NCI-H69 (cell line): ENCODE results near the gene SLC19A2.
A peak's percentile ranks its signal among the peaks of the same experiment; 100 is the strongest.
"Not testable (repeated sequence)": the region's sequence is repeated elsewhere in the genome, so short reads cannot be mapped to it uniquely, and the experiment has no call there.

Experiments
- DNase-seq: peaks from one replicate; lab custom pipeline; 2025; lab: John Stamatoyannopoulos, UW

Gene SLC19A2

DNA sequence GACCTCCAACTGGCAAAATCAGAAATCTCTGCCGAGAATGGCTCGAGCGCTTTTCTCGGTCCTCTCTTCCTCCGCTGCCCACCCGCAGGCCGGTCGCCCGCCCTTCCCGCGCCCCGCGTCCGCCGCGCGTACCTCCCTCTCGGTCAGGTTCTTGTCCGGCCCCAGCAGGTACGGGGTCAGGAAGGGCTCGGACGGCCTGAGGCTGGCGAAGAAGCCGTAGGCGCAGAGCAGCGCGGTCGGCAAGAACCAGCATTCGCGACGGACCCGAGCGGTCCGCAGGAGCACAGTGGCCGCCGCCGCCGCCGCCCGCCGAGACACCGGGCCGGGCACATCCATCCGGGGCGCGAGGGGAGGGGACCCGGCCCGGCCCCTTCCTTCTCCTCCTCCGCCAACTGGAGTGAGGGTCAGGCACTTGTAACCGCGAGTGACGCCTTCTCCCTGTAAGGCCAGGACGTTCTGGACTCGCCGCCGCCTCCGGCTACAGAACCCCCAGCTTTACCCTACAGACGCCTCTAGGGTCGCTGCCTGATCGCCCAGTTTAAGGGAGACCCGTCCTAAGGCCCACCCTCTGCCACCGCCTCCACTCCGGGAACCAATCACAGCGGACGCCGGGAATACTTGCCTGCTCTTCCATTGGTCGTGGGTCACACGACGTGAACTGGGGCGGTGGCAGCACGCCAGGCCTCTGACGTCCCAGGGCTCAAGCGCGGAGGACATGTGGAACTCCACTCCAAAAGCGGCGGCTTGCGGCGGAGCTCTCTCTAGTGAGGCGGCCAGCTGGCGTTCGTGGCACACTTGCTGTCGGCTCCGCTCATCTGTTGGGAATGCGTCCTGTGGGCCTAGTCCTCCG, at the start of gene SLC19A2:
SLC19A2 (minus strand) TSS at position 514 of the 850 bp plus-strand sequence; CDS start at position 336, 178 bp downstream.
- DNase-seq: peak; percentile 100

- no peak for DNase-seq
These were observed 48.9 kb upstream of the SLC19A2 start for GRCh38 chr1:169534653-169535052.

GRCh38 chr1:169533528-169534190, 47.9 kb upstream of the SLC19A2 start:
- not testable (repeated sequence) for DNase-seq

GRCh38 chr1:169530448-169530847, 44.7 kb upstream of the SLC19A2 start:
- DNase-seq: no peak

GRCh38 chr1:169529068-169529642, 43.4 kb upstream of the SLC19A2 start:
- DNase-seq: no peak

GRCh38 chr1:169528215-169529067, 42.7 kb upstream of the SLC19A2 start:
- DNase-seq: no peak

GRCh38 chr1:169527451-169528214, 41.9 kb upstream of the SLC19A2 start:
- DNase-seq: peak; percentile 50

GRCh38 chr1:169527001-169527400, 41.3 kb upstream of the SLC19A2 start:
- DNase-seq: no peak

DNA sequence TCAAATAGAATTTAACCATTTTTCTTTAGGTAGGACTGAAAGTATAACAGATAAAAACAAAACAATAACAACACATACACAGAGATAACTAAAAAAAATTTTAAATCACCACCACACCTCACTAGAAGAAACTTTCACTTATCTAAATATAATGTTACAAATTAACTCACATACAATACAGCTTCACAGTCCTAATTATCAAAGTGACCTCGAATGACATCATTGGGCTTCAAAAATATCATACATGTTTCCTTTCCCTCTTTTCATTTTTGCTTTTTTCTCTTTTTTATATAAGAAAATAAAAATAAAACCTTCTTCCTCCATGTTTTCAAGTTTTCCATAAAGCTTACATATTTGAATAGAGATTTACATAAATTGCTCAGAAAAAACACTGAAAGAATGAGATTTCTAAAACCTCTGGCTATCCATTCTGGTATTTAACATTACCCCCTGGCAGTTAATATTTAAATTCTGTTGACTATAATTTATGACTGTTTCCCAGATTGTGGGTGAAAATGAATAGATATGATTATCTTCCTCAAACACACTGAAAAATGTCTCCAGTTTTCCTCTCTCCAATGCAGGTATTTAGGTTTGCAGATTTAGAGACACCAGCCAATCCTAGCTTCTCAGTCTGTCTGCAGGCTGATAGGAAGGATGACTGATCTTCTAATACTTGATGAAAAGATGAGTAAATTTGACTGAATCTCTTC, 40.5 kb upstream of the SLC19A2 start:
- DNase-seq: no peak

DNA sequence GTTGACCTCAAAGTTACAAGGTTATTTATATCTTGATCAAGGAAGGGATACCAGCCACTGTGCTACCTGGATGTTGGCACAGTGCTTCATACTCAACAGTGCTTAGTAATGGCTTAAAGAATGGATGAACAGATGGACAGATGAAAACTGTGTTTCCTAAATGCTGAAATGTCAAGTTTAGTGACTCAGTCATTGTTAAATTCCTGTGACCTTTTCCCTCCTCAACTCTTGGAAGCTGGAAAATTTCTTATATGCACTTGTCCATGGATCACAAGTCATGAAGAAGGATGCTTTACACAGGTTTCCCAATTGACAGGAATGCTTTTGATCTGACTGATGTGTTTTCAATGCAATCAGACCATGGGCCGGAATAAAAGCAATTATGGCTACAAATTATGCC, 39.6 kb upstream of the SLC19A2 start:
- no peak for DNase-seq

DNA sequence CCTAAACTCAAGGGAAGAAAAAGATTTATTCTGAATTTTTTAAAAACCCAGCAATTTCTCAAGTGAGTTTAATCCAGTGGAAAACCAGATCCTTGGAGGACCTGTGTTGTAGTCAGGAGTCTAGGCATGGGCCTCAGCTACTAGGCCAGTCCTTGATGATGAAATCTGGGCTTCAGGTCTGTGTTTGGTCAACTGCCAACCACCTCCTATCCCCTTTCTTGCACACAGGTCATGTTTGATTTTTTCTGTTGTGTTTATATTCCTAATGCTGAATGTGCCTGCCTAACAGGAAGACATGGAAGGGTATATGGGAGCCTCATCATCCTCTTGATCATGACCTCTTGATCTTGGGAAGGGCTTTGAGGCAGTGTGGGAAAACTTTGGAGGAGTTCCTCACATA, 38.2 kb upstream of the SLC19A2 start:
- no peak for DNase-seq

DNA sequence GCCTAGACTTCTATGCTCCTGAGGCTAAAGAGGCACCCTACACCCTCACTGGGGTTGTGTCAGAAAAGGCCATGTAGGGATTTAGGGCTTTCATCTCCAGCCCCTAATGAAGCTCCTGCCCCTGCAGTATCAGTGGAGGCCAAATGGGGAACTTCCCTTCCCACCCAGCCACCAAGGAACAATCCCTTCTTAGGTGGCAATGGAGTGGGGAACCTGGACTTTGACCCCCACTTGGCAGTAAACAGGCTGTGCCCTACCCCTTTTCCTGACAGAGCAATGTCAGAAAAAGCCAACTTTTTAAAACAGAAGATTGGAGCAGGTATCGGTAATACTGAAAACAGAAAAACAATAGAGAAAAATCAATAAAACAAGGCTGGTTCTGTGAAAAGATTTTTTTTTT, 35.5 kb upstream of the SLC19A2 start:
- DNase-seq: no peak

GRCh38 chr1:169517558-169518186, 31.9 kb upstream of the SLC19A2 start:
- DNase-seq: no peak

- no peak for DNase-seq
These were observed 29.9 kb upstream of the SLC19A2 start for GRCh38 chr1:169515641-169516040.

DNA sequence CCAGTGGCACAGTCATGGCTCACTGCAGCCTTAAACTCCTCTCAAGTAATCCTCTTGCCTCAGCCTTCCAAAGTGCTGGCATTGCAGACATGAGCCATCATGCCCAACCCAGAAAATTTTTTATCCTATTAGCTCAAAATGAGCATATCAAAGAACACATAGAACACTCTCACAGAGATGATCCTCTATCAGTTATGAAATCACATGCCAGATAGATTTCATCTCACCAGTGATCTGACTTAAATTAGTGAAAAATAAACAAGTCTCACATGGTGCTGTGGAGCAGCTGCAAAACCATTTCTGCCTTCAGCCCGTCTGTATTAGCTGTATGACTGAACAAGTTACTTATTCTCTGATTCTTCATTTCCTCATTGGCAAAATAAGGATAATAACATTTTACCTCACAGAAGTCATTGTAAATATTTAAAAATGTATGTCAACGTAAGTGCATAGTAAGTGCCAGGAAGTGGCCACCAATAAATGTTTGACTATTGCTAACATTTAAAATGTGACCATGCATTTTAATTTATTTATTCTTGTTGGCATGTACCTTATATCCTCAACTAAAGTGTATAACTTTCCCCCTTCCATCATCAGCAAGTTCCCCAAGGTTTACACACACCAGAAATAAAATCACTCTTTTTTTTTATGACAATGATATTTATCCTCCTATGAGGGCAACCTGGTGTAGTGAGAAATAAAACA, 29.0 kb upstream of the SLC19A2 start:
- DNase-seq: peak; percentile 39

DNA sequence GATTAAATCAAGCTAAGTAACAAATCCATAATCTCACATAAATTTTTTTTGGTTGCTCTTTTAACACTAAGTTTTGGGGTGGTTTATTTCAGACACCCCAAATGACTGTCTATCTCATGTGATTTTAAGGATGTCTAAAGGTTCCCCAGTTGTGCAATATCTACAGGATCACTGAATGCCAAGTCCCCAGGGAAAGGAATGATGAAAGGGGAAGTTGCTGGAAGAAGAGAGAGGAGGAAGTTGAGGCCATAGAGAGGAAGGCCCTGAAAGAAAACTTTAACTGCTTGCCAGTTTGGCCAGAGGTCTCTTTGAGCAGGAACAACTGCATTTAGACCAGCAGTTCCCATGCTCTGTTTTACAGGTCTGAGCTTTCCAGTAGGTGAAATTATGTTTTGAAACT, 27.5 kb upstream of the SLC19A2 start:
- peak; percentile 31 for DNase-seq

DNA sequence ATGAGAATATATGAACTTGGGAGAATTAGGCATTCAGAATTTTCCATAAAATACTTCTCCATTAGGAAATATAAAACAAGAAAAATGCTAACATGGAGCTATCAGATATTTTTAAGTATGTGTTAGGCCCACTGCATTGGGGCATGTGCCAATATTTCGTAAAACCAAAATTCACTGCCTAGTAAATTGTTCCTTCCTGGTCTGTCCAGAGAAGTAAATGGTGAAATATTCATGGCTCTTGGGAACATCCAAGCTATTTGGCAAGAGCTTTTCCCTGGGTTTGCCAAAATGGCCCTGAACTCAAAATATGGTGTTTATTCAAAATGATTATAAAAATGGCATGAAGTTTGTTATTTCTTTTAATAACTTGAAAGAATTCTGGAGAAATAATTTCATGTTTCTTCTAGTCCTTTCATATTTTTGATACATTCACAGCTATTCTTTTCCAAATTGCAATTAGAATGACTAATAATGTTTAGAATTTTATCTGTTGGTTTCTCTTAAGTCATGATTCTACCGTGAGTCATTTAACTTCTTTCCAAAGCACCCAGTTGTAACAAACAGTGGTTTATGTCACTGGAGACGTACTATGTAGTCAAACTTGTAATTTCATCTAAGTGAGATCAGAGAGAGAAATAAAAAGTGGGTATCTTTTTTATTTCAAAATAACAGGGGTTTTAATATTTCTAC, 25.7 kb upstream of the SLC19A2 start:
- DNase-seq: no peak

GRCh38 chr1:169510060-169510459, 24.3 kb upstream of the SLC19A2 start:
- DNase-seq: peak; percentile 58

DNA sequence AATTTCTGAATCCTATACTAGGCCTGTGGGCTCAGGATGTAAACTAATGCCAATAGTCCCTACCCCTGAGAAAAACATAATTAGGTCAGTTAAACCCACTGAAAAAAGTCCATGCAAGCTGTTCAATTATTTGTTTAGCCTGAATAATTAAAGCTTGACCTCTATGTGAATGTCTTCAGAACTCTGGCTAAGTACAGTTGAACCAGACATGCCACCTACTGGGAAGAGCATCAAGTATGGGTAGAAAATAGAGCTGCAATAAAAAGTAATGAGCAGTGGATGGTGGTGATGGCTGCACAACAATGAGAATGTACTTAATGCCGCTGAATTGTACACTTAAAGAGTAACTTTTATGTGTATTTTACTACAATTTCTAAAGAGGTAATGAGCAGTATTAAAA, 23.6 kb upstream of the SLC19A2 start:
- DNase-seq: peak; percentile 99
